ENCODE results near the gene RPGRIP1L.
"Not testable (repeated sequence)": the region's sequence is repeated elsewhere in the genome, so short reads cannot be mapped to it uniquely, and the experiment has no call there.

RPGRIP1L gene

GRCh38 chr16:53695070-53695469 lies 8.6 kb downstream of the RPGRIP1L start:
- TF ChIP-seq JUND (IDR thresholded peaks at IDR 0.05; ENCODE audit: low read depth): no peak
- in situ Hi-C loops (cut with HindIII; ENCODE audit: low pct_unique_long_range_greater_than_20kb, low sequenced_read_pairs): no loop called here
- DNase-seq (ENCODE audit: low read depth in 1 of 2, low spot score in 1 of 2): no peak

GRCh38 chr16:53693320-53693719 lies 10.3 kb downstream of the RPGRIP1L start:
- no peak for TF ChIP-seq JUND (IDR thresholded peaks at IDR 0.05; ENCODE audit: low read depth)
- in situ Hi-C loops (cut with HindIII; ENCODE audit: low pct_unique_long_range_greater_than_20kb, low sequenced_read_pairs): no loop called here
- DNase-seq (ENCODE audit: low read depth in 1 of 2, low spot score in 1 of 2): no peak

- no peak for TF ChIP-seq JUND (IDR thresholded peaks at IDR 0.05; ENCODE audit: low read depth)
- in situ Hi-C loops (cut with HindIII; ENCODE audit: low pct_unique_long_range_greater_than_20kb, low sequenced_read_pairs): no loop called here
- peak; percentile 10 to 56 for DNase-seq (ENCODE audit: low read depth in 1 of 2, low spot score in 1 of 2)
Observed at GRCh38 chr16:53692146-53692545, 11.5 kb downstream of the RPGRIP1L start.

GRCh38 chr16:53690771-53691170 lies 12.9 kb downstream of the RPGRIP1L start:
- DNase-seq (ENCODE audit: low read depth in 1 of 2, low spot score in 1 of 2): no peak
- no peak for TF ChIP-seq JUND (IDR thresholded peaks at IDR 0.05; ENCODE audit: low read depth)
- in situ Hi-C loops (cut with HindIII; ENCODE audit: low pct_unique_long_range_greater_than_20kb, low sequenced_read_pairs): no loop called here

- TF ChIP-seq JUND (IDR thresholded peaks at IDR 0.05; ENCODE audit: low read depth): no peak
Observed at GRCh38 chr16:53689636-53690035, 14.0 kb downstream of the RPGRIP1L start.

GRCh38 chr16:53686710-53687109 lies 16.9 kb downstream of the RPGRIP1L start:
- no peak for DNase-seq (ENCODE audit: low read depth in 1 of 2, low spot score in 1 of 2)
- in situ Hi-C loops (cut with HindIII; ENCODE audit: low pct_unique_long_range_greater_than_20kb, low sequenced_read_pairs): no loop called here
- no peak for TF ChIP-seq JUND (IDR thresholded peaks at IDR 0.05; ENCODE audit: low read depth)

More at GRCh38 chr16:53689636-53690035, 14.0 kb downstream of the RPGRIP1L start:
- DNase-seq (ENCODE audit: low read depth in 1 of 2, low spot score in 1 of 2): no peak
- in situ Hi-C loops (cut with HindIII; ENCODE audit: low pct_unique_long_range_greater_than_20kb, low sequenced_read_pairs): no loop called here

- in situ Hi-C loops (cut with HindIII; ENCODE audit: low pct_unique_long_range_greater_than_20kb, low sequenced_read_pairs): not testable (repeated sequence)
Observed at GRCh38 chr16:53685334-53685733, 18.3 kb downstream of the RPGRIP1L start.

GRCh38 chr16:53681354-53681753 lies 22.3 kb downstream of the RPGRIP1L start:
- in situ Hi-C loops (cut with HindIII; ENCODE audit: low pct_unique_long_range_greater_than_20kb, low sequenced_read_pairs): no loop called here
- no peak for TF ChIP-seq JUND (IDR thresholded peaks at IDR 0.05; ENCODE audit: low read depth)
- DNase-seq (ENCODE audit: low read depth in 1 of 2, low spot score in 1 of 2): no peak

More at GRCh38 chr16:53685334-53685733, 18.3 kb downstream of the RPGRIP1L start:
- DNase-seq (ENCODE audit: low read depth in 1 of 2, low spot score in 1 of 2): not testable (repeated sequence)

GRCh38 chr16:53680756-53681155 lies 22.9 kb downstream of the RPGRIP1L start:
- in situ Hi-C loops (cut with HindIII; ENCODE audit: low pct_unique_long_range_greater_than_20kb, low sequenced_read_pairs): no loop called here
- no peak for TF ChIP-seq JUND (IDR thresholded peaks at IDR 0.05; ENCODE audit: low read depth)
- no peak for DNase-seq (ENCODE audit: low read depth in 1 of 2, low spot score in 1 of 2)

GRCh38 chr16:53678756-53679343 lies 24.8 kb downstream of the RPGRIP1L start:
- TF ChIP-seq JUND (IDR thresholded peaks at IDR 0.05; ENCODE audit: low read depth): no peak
- DNase-seq (ENCODE audit: low read depth in 1 of 2, low spot score in 1 of 2): no peak
- in situ Hi-C loops (cut with HindIII; ENCODE audit: low pct_unique_long_range_greater_than_20kb, low sequenced_read_pairs): no loop called here

- no peak for DNase-seq (ENCODE audit: low read depth in 1 of 2, low spot score in 1 of 2)
Observed at GRCh38 chr16:53678155-53678554, 25.5 kb downstream of the RPGRIP1L start.

GRCh38 chr16:53673189-53673588 lies 30.5 kb downstream of the RPGRIP1L start:
- DNase-seq (ENCODE audit: low read depth in 1 of 2, low spot score in 1 of 2): no peak
- TF ChIP-seq JUND (IDR thresholded peaks at IDR 0.05; ENCODE audit: low read depth): no peak
- in situ Hi-C loops (cut with HindIII; ENCODE audit: low pct_unique_long_range_greater_than_20kb, low sequenced_read_pairs): no loop called here

More at GRCh38 chr16:53678155-53678554, 25.5 kb downstream of the RPGRIP1L start:
- TF ChIP-seq JUND (IDR thresholded peaks at IDR 0.05; ENCODE audit: low read depth): no peak
- in situ Hi-C loops (cut with HindIII; ENCODE audit: low pct_unique_long_range_greater_than_20kb, low sequenced_read_pairs): no loop called here

- no peak for DNase-seq (ENCODE audit: low read depth in 1 of 2, low spot score in 1 of 2)
- no peak for TF ChIP-seq JUND (IDR thresholded peaks at IDR 0.05; ENCODE audit: low read depth)
- in situ Hi-C loops (cut with HindIII; ENCODE audit: low pct_unique_long_range_greater_than_20kb, low sequenced_read_pairs): no loop called here
Observed at GRCh38 chr16:53672461-53672860, 31.2 kb downstream of the RPGRIP1L start.

- DNase-seq (ENCODE audit: low read depth in 1 of 2, low spot score in 1 of 2): no peak
- in situ Hi-C loops (cut with HindIII; ENCODE audit: low pct_unique_long_range_greater_than_20kb, low sequenced_read_pairs): no loop called here
Observed at GRCh38 chr16:53668869-53669268, 34.8 kb downstream of the RPGRIP1L start.

More at GRCh38 chr16:53668869-53669268, 34.8 kb downstream of the RPGRIP1L start:
- TF ChIP-seq JUND (IDR thresholded peaks at IDR 0.05; ENCODE audit: low read depth): no peak

Measured in T47D (cell line).